ENCODE results near the gene PUS7L. TPM values are rescaled to one million over a fixed set of nuclear protein-coding genes. Genes with fewer than 3 reads are reported as not detected.

Gene PUS7L
- total and polyA plus RNA-seq, 2 of the 13 experiments (the other 11 are each of a cell fraction or from before 2014, with no cell fraction given), result 6.5 to 37.6 TPM

- TF ChIP-seq TBX3 (IDR thresholded peaks at IDR 0.05; ENCODE audit: borderline replicate concordance), result no peak
- no peak for TF ChIP-seq DR1 (CRISPR knock-in tag; IDR thresholded peaks at IDR 0.05)
- no peak for TF ChIP-seq PHB2 (IDR thresholded peaks at IDR 0.05; ENCODE audit: partially characterized antibody)
- TF ChIP-seq ARID5B (CRISPR knock-in tag; IDR thresholded peaks at IDR 0.05), result no peak; the same call in 1 of the 2 replicates
- no peak for TF ChIP-seq ZNF766 (CRISPR knock-in tag; IDR thresholded peaks at IDR 0.05; ENCODE audit: borderline replicate concordance)
- no peak for TF ChIP-seq ZC3H13 (CRISPR knock-in tag; IDR thresholded peaks at IDR 0.05)
- 0 out of 2 replicates have a peak, but pooled peaks have one; percentile 10 for TF ChIP-seq ZNF263 (CRISPR knock-in tag; IDR thresholded peaks at IDR 0.05)
- TF ChIP-seq ZBTB33 (CRISPR knock-in tag; IDR thresholded peaks at IDR 0.05), result no peak
- no peak for TF ChIP-seq ZFAT (CRISPR knock-in tag; conservative IDR thresholded peaks at IDR 0.05)
- TF ChIP-seq AGO1 (IDR thresholded peaks at IDR 0.05; ENCODE audit: low read depth, low read length, poor library complexity, severe bottlenecking), result no peak
- no peak for TF ChIP-seq THYN1 (CRISPR knock-in tag; IDR thresholded peaks at IDR 0.05; ENCODE audit: borderline replicate concordance, low read depth)
- TF ChIP-seq ZNF563 (CRISPR knock-in tag; IDR thresholded peaks at IDR 0.05), result peak; percentile 78
- TF ChIP-seq SRSF9 (IDR thresholded peaks at IDR 0.05; ENCODE audit: borderline replicate concordance, insufficient read depth, low read depth, low read length, poor library complexity, severe bottlenecking), result no peak
- TF ChIP-seq ZKSCAN5 (CRISPR knock-in tag; IDR thresholded peaks at IDR 0.05), result no peak
- no peak for TF ChIP-seq ZNF44 (CRISPR knock-in tag; IDR thresholded peaks at IDR 0.05)
- no peak for TF ChIP-seq USF2 (IDR thresholded peaks at IDR 0.05; ENCODE audit: low read depth, low read length)
- no peak for TF ChIP-seq USF2 (CRISPR knock-in tag; IDR thresholded peaks at IDR 0.05; ENCODE audit: borderline replicate concordance)
- TF ChIP-seq ZNF549 (CRISPR knock-in tag; IDR thresholded peaks at IDR 0.05), result no peak
- no peak for TF ChIP-seq PRPF4 (IDR thresholded peaks at IDR 0.05; ENCODE audit: low read depth, low read length, poor library complexity, severe bottlenecking)
- TF ChIP-seq KLF11 (CRISPR knock-in tag; IDR thresholded peaks at IDR 0.05), result no peak
Observed at GRCh38 chr12:43805860-43806736, 47.5 kb upstream of the PUS7L start, which contains the start of gene TWF1 (continued).

All from HepG2 (cell line).